ENCODE data around the gene UBE2Q2. TPM values are rescaled to one million over a fixed set of nuclear protein-coding genes. Genes with fewer than 3 reads are reported as not detected.

UBE2Q2 gene
- total RNA-seq, 1 experiment from 2014 or later = 27.0 TPM

GRCh38 chr15:75821786-75822345 is 21.4 kb upstream of the UBE2Q2 start:
- H3K27ac Mint-ChIP-seq = peak overlapping the region; percentile 5; the same call in 1 of the 2 replicates
- ChIA-PET CTCF (interaction anchor here (0.6 to 3.5 kb wide), 7 partner anchors 7 to 1390 kb away, joined by 3 to 17 read pairs (median 6); partner anchors contain the start of gene UBE2Q2), POLR2A (no interaction called here)
- DNase-seq (ENCODE audit: low spot score) (no peak), ATAC-seq (no peak)
- peaks cover 2% of the 10 kb centered on the region for H3K27me3 Mint-ChIP-seq (ENCODE audit: low read depth)
- TF ChIP-seq USF2 (CRISPR knock-in tag; IDR thresholded peaks at IDR 0.05) = no peak
- TF ChIP-seq ETV6 (CRISPR knock-in tag; IDR thresholded peaks at IDR 0.05) = no peak
- no peak for TF ChIP-seq CTCF (IDR thresholded peaks at IDR 0.05)
- no peak for TF ChIP-seq ZNF219 (CRISPR knock-in tag; IDR thresholded peaks at IDR 0.05; ENCODE audit: borderline replicate concordance)
- no peak for TF ChIP-seq JAZF1 (CRISPR knock-in tag; IDR thresholded peaks at IDR 0.05)
- peaks cover 17% of the 10 kb centered on the region for H3K4me1 Mint-ChIP-seq
- H3K4me3 Mint-ChIP-seq = no peak overlapping the region
- H3K9me3 Mint-ChIP-seq = 0 out of 2 replicates have a peak, but pooled peaks cover 2% of the 10 kb centered on the region
- H3K36me3 Mint-ChIP-seq = no peaks in the 10 kb centered on the region

DNA sequence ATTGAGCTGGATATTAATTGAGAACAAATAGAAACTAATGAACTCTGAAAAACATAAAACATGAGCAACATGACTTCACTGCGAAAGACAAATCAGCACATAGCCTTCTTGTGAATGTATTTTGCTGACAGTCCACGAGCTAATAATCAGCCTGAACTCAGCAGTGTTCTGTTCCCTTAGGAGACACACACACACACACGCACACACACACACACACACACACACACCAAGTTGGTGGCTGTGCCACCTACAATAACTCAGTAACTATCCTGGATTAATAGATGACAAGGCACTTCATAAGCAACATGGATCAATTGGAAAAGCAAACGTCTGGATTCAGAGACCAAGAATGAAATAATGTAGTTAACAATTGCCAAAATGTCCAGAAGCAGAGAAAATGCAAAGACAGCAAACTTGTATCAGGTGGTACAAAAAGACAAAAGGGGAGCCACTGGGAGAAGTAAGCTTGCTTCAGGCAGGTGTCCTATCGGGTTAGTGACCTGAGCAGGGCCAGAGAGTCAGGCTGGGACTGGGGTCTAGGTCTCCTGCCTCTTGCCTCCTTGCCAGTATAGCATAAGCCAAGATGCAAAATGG is 20.5 kb upstream of the UBE2Q2 start:
- ChIA-PET CTCF (interaction anchor here (1.0 to 3.5 kb wide), 6 partner anchors 8 to 369 kb away, joined by 3 to 17 read pairs (median 6); partner anchors contain the start of gene UBE2Q2), POLR2A (interaction anchor here (1.0 kb wide), 1 partner anchor 79 kb away, joined by 4 read pairs; no protein-coding TSS in a partner anchor)
- DNase-seq (ENCODE audit: low spot score) (no peak), ATAC-seq (no peak)
- Mint-ChIP-seq H3K36me3 (no peaks in the 10 kb centered on the region), H3K9me3 (no peaks in the 10 kb centered on the region), H3K27ac (no peak overlapping the region), H3K4me3 (no peak overlapping the region), H3K4me1 (peaks cover 14% of the 10 kb centered on the region), H3K27me3 (ENCODE audit: low read depth) (peaks cover 2% of the 10 kb centered on the region)
- TF ChIP-seq AR (CRISPR knock-in tag; IDR thresholded peaks at IDR 0.05) = no peak
- TF ChIP-seq ARID4B (CRISPR knock-in tag; IDR thresholded peaks at IDR 0.05; ENCODE audit: borderline replicate concordance) = no peak
- TF ChIP-seq SOX15 (CRISPR knock-in tag; IDR thresholded peaks at IDR 0.05) = no peak
- TF ChIP-seq, protein P1, sequence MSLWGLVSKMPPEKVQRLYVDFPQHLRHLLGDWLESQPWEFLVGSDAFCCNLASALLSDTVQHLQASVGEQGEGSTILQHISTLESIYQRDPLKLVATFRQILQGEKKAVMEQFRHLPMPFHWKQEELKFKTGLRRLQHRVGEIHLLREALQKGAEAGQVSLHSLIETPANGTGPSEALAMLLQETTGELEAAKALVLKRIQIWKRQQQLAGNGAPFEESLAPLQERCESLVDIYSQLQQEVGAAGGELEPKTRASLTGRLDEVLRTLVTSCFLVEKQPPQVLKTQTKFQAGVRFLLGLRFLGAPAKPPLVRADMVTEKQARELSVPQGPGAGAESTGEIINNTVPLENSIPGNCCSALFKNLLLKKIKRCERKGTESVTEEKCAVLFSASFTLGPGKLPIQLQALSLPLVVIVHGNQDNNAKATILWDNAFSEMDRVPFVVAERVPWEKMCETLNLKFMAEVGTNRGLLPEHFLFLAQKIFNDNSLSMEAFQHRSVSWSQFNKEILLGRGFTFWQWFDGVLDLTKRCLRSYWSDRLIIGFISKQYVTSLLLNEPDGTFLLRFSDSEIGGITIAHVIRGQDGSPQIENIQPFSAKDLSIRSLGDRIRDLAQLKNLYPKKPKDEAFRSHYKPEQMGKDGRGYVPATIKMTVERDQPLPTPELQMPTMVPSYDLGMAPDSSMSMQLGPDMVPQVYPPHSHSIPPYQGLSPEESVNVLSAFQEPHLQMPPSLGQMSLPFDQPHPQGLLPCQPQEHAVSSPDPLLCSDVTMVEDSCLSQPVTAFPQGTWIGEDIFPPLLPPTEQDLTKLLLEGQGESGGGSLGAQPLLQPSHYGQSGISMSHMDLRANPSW (CRISPR knock-in tag; conservative IDR thresholded peaks at IDR 0.05; ENCODE audit: low read depth) = no peak
- no peak for TF ChIP-seq ZNF423 (CRISPR knock-in tag; IDR thresholded peaks at IDR 0.05)
- TF ChIP-seq FOXJ3 (CRISPR knock-in tag; IDR thresholded peaks at IDR 0.05; ENCODE audit: borderline replicate concordance) = no peak
- TF ChIP-seq ZBTB43 (CRISPR knock-in tag; IDR thresholded peaks at IDR 0.05) = no peak
- TF ChIP-seq, protein P2, sequence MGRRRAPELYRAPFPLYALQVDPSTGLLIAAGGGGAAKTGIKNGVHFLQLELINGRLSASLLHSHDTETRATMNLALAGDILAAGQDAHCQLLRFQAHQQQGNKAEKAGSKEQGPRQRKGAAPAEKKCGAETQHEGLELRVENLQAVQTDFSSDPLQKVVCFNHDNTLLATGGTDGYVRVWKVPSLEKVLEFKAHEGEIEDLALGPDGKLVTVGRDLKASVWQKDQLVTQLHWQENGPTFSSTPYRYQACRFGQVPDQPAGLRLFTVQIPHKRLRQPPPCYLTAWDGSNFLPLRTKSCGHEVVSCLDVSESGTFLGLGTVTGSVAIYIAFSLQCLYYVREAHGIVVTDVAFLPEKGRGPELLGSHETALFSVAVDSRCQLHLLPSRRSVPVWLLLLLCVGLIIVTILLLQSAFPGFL (CRISPR knock-in tag; IDR thresholded peaks at IDR 0.05; ENCODE audit: borderline replicate concordance) = no peak
- TF ChIP-seq, protein P3, sequence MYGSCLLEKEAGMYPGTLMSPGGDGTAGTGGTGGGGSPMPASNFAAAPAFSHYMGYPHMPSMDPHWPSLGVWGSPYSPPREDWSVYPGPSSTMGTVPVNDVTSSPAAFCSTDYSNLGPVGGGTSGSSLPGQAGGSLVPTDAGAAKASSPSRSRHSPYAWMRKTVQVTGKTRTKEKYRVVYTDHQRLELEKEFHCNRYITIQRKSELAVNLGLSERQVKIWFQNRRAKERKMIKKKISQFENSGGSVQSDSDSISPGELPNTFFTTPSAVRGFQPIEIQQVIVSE (CRISPR knock-in tag; IDR thresholded peaks at IDR 0.05; ENCODE audit: borderline replicate concordance) = no peak
- TF ChIP-seq, protein P4, sequence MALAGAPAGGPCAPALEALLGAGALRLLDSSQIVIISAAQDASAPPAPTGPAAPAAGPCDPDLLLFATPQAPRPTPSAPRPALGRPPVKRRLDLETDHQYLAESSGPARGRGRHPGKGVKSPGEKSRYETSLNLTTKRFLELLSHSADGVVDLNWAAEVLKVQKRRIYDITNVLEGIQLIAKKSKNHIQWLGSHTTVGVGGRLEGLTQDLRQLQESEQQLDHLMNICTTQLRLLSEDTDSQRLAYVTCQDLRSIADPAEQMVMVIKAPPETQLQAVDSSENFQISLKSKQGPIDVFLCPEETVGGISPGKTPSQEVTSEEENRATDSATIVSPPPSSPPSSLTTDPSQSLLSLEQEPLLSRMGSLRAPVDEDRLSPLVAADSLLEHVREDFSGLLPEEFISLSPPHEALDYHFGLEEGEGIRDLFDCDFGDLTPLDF (CRISPR knock-in tag; IDR thresholded peaks at IDR 0.05) = no peak

Data from WTC11 (cell line).